Activated T-cell treated with anti-CD3 and anti-CD28 coated beads, Interleukin-2, amount 50 U/mL, for 72 hours (primary cell): ENCODE results near the gene OR6C75. TPM values are rescaled to one million over a fixed set of nuclear protein-coding genes. Genes with fewer than 3 reads are reported as not detected.
"Not testable (repeated sequence)": the region's sequence is repeated elsewhere in the genome, so short reads cannot be mapped to it uniquely, and the experiment has no call there.

Source experiments
- ATAC-seq, 2 donors: fragments of 150-1000 bp; cut with Tn5 transposase; replicated peaks in 1 of 2; 2 replicates each; pipeline ENCODE4 v1.10.0; 2021; ENCODE audit warnings: moderate library complexity in 2 of 2, mild to moderate bottlenecking in 1 of 2
- DNase-seq, 2 donors: peaks; one replicate each; pipeline ENCODE4 v3.0.0; 2021 to 2022; ENCODE audit warnings: mixed read lengths in 1 of 2
- H3K27ac Mint-ChIP-seq: one replicate; pipeline ENCODE4 v1.8.0; 2022; ENCODE audit warnings: mild to moderate bottlenecking, moderate library complexity, mixed read lengths
- H3K27me3 Mint-ChIP-seq: one replicate; pipeline ENCODE4 v1.8.0; 2022; ENCODE audit warnings: low read depth, mixed read lengths
- H3K36me3 Mint-ChIP-seq, 2 donors: one replicate each; pipeline ENCODE4 v1.8.0; 2022; ENCODE audit warnings: mixed read lengths in 2 of 2, mild to moderate bottlenecking in 1 of 2; ENCODE audit not compliant: insufficient read depth in 2 of 2
- H3K4me1 Mint-ChIP-seq: one replicate; pipeline ENCODE4 v1.8.0; 2022; ENCODE audit warnings: low read depth, mixed read lengths
- H3K4me3 Mint-ChIP-seq, 2 donors: one replicate each; pipeline ENCODE4 v1.8.0; 2022; ENCODE audit warnings: mild to moderate bottlenecking in 2 of 2, mixed read lengths in 2 of 2, moderate library complexity in 2 of 2
- H3K9me3 Mint-ChIP-seq, 2 donors: one replicate each; pipeline ENCODE4 v1.8.0; 2022; ENCODE audit warnings: mixed read lengths in 2 of 2
- total RNA-seq, 2 donors: library from RNA; stranded (reverse); gene quantifications; one replicate each; pipeline ENCODE4 v1.2.3, GENCODE V29; 2022

The OR6C75 gene
- total RNA-seq, 2 donors from 2014 or later, result not detected

- H3K27ac Mint-ChIP-seq, H3K36me3 Mint-ChIP-seq, H3K9me3 Mint-ChIP-seq, ATAC-seq, H3K4me1 Mint-ChIP-seq, H3K27me3 Mint-ChIP-seq, H3K4me3 Mint-ChIP-seq, DNase-seq: not testable (repeated sequence)
Observed at GRCh38 chr12:55409133-55409532, 46.4 kb downstream of the OR6C75 start.

DNA sequence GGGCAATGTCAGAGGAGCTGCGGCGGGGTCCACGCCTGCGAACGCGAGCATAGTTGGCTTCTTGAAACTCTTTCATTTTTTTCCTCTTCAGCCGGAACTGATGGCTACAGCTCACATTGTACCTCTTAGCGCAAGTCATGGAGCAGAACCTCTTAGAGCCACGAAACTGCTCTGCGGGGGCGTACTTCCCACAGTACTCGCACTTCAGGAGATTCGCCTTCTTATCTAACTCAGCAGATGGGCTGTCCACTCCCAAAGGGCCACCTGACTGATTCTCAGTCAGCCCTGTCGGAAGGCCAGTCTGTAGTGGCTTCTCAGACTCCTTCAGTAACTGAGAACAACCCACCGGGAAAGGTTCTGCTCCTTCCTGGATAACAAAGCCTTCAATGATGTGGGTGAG is 49.4 kb downstream of the OR6C75 start:
- not testable (repeated sequence) for H3K4me1 Mint-ChIP-seq, H3K4me3 Mint-ChIP-seq, H3K27ac Mint-ChIP-seq, DNase-seq, H3K9me3 Mint-ChIP-seq, ATAC-seq, H3K36me3 Mint-ChIP-seq
- H3K27me3 Mint-ChIP-seq, result peaks cover 26% of the 10 kb centered on the region

DNA sequence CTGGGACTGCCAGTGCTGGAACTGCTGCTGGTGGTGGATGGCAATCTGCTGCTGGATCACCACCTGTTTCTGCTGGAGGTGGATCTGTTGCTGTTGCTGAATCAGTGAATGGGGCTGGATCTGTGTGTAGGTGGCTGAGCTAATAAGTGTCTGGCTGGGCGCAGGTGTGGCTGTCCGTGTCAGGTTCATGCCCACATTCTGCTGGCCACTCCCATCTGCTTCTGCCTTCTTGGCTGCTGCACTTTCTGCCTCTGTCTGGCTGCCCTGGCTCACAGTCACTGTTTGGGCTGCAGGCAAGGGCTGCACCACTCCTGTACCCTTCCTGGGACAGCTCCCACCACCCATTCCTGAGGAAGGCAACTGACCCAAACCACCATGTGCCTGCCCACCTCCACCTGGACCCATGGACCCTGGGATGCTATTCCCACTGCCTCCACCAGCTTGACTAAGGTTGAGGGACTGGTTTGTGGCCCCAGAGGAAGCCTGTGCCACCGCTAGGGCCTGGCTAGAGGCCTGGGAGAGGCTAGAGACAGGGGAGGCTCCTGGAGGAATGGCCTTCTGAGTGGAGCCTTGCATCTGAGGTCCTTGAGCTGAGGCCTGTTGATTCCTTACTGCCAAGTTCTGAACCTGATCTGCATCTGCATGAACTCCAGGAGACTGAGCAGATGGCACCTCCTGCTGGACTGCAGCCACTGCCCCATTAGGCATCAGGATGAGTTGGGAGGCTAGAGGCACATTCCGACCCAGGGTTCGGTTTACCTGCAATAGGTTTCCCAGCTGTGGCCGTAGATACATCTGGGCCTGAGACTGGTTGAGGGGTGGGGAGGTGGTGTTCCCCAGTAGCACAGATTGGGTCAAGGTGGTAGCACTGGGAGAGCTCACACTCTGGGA is 51.0 kb downstream of the OR6C75 start:
- not testable (repeated sequence) for H3K27ac Mint-ChIP-seq

GRCh38 chr12:55414396-55414823 is 51.6 kb downstream of the OR6C75 start:
- not testable (repeated sequence) for DNase-seq, ATAC-seq, H3K9me3 Mint-ChIP-seq, H3K36me3 Mint-ChIP-seq, H3K4me3 Mint-ChIP-seq, H3K27ac Mint-ChIP-seq, H3K4me1 Mint-ChIP-seq
- peaks cover 40% of the 10 kb centered on the region for H3K27me3 Mint-ChIP-seq

More for the DNA sequence above, 51.0 kb downstream of the OR6C75 start:
- H3K36me3 Mint-ChIP-seq, ATAC-seq, H3K4me3 Mint-ChIP-seq, H3K9me3 Mint-ChIP-seq, DNase-seq, H3K4me1 Mint-ChIP-seq: not testable (repeated sequence)
- peaks cover 34% of the 10 kb centered on the region for H3K27me3 Mint-ChIP-seq

DNA sequence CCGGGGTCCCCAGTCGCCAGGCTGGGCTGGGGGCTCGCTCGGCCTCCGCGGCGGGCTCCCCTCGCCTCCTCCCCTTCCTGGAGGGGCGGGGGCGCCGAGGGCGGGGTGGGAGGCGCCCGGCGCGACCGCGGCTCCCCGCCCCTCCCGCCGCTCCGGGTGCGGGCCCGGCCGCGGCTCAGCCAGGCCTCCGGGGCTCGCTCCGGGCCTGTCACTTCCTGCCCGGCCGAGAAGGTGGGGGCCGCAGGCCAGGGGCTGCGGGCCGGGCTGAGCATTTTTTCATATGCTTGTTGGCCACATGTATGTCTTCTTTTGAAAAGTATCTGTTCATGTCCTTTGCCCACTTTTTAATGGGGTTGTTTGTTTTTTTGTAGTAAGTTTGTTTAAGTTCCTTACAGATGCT is 52.1 kb downstream of the OR6C75 start:
- peaks cover 41% of the 10 kb centered on the region for H3K27me3 Mint-ChIP-seq
- not testable (repeated sequence) for H3K9me3 Mint-ChIP-seq, H3K27ac Mint-ChIP-seq, H3K4me1 Mint-ChIP-seq, DNase-seq, H3K36me3 Mint-ChIP-seq
- ATAC-seq, result peak; percentile 68 to 87
- H3K4me3 Mint-ChIP-seq, result peak overlapping the region; percentile 29 to 37

GRCh38 chr12:55416961-55417360 is 54.2 kb downstream of the OR6C75 start:
- DNase-seq (no peak), ATAC-seq (no peak)
- H3K4me1 Mint-ChIP-seq, result no peaks in the 10 kb centered on the region
- H3K36me3 Mint-ChIP-seq, result no peaks in the 10 kb centered on the region
- H3K27ac Mint-ChIP-seq, result no peak overlapping the region
- H3K4me3 Mint-ChIP-seq, result no peak overlapping the region
- peaks cover 41% of the 10 kb centered on the region for H3K27me3 Mint-ChIP-seq
- peaks cover 0 to 3% of the 10 kb centered on the region in 2 donors for H3K9me3 Mint-ChIP-seq

Other genes with a start within 250 kb of the OR6C75 start
- gene OR9K2, start 236.6 kb upstream of the OR6C75 start, total RNA-seq, result not detected
- gene OR10A7, start 141.9 kb upstream of the OR6C75 start, total RNA-seq, result not detected
- not detected for gene OR6C74, start 118.4 kb upstream of the OR6C75 start, total RNA-seq
- not detected for gene OR6C6, start 66.4 kb upstream of the OR6C75 start, total RNA-seq
- not detected for gene OR6C1, start 48.6 kb upstream of the OR6C75 start, total RNA-seq
- not detected for gene OR6C3, start 32.2 kb upstream of the OR6C75 start, total RNA-seq
- not detected for gene OR6C65, start 37.6 kb downstream of the OR6C75 start, total RNA-seq
- gene OR6C76, start 63.3 kb downstream of the OR6C75 start, total RNA-seq, result not detected
- not detected for gene OR6C2, start 81.1 kb downstream of the OR6C75 start, total RNA-seq
- gene OR6C70, start 107.2 kb downstream of the OR6C75 start, total RNA-seq, result under 1 TPM in 1 of 2 donors, not detected in 1; 0.26 TPM
- not detected for gene OR6C68, start 129.4 kb downstream of the OR6C75 start, total RNA-seq
- not detected for gene OR6C4, start 186.6 kb downstream of the OR6C75 start, total RNA-seq
- gene OR2AP1, start 209.5 kb downstream of the OR6C75 start, total RNA-seq, result not detected